SKM-1 treated with dmso at 0.1 percent for 144 hours (cell line): Measurements from ENCODE around the gene HOXA2.

Source experiments
- DNase-seq: peaks from one replicate; lab custom pipeline; 2025; ENCODE audit not compliant: unreplicated experiment; lab: John Stamatoyannopoulos, UW

The HOXA2 gene

GRCh38 chr7:27102581-27103442 lies at the start of gene HOXA2:
TSS of gene HOXA2 (minus strand) at chr7:27102683. CDS start at chr7:27102500, 183 bp downstream.
- DNase-seq, result no peak

DNA sequence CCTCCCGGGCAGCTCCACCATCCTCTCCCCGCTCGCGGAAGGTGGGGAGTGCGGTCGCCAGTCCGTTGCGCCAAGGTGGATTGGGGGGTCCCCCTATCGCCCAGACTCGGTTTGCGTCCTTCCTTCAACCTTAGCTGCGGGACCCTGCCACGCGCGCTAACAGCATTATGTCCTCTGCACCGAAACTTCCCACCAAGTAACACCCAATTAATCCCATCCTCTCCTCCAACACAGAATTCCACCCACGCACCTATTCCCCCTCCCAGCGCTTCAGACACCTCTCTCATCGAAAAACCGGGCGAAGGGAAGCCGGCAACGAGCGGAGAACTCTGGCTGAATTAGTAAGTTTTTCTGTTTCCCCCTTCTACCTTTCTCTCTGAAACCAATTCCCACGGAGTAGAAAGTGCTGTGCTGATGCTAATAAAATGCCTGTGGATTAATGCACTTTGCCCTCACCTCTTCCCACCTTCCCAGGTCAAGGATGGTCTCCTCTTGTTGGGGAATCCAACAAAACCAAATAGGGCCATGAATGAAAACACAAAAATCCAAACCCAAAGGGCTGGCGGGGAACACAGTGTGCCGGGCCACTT lies 49.0 kb upstream of the HOXA2 start:
- no peak for DNase-seq

GRCh38 chr7:27150568-27151340 lies 48.3 kb upstream of the HOXA2 start:
- DNase-seq, result peak; percentile 75

GRCh38 chr7:27149842-27150567 lies 47.5 kb upstream of the HOXA2 start:
- no peak for DNase-seq

DNA sequence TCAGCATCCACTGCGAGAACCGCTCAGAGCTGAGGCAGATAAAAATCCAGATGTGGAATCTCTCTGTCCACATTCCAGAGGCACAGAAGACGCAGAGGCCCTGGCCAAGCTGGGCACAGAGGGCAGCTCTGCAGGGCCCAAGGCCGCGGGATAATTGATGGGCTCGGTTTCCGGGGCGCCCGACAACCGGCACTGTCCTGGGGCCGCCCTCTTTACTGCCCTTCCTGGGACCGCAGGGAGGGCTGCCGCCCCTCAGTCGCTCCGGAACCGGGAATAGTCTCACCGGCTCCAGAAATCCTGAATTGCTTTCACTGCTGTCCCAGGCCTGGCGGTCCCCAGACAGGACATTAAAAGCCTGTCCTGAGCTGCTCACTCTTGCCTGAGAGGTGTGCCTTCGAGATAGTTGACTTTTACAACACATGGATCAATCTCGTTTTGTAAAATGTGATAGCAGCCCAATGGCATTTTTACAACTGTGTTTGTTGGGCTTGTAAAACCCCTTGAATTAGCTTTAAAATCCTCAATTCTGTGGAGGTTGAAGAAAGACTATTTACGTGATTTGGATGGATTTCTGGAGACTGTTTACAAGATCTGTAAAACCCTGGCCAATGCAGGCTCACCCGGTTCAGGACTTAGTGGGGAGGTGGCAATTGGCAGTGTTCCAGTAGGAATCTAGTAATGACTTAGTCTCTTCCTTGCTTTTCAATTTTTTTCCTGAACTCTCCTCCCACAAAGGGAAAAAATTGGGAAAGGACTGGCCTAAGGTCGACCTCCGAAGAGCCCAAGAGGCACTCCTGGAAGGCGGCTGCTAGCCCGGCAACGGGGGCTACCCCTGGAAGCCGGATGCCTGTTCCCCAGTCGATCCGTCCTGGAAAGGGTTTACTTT lies 46.5 kb upstream of the HOXA2 start:
- no peak for DNase-seq

GRCh38 chr7:27148031-27148755 lies 45.7 kb upstream of the HOXA2 start:
- DNase-seq, result no peak

DNA sequence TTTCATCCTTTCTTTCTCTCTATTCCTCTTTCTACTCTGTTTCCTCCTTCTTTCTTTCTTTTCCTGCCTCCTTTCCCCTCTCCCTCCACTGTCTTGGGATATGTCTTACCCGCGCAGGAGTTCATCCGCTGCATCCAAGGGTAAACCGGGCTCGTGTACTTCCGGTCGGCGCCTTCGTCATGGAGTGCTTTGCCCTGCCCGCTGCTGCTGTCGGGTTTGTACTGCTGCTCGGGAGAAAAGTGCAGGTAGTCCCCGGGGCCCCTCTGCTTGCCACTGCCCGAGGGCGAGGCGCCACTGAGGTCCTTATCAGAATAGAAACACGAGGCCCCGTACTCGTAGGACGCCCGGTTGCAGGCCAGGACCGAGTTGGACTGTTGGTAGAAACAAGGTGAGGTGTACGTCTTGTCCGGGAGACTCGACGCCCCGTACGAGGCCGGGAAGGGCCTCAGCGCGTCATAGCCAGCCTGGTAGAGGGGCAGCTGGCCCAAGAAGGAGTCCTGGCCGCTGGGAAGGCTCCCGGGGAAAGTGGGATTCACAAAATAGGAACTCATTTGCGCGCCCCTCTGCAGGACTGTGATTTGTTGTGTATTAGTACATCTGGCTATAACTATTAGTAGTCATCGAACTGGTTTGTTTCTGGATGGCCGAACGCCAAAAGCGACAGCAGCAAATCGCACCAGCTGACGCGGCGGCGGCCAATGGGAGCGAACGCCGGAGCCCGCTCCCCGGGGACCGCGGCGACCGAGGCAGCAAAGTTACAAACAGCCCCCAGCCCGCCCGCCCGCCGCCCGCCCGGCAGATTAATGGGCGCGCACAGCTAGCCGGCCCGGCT lies 44.9 kb upstream of the HOXA2 start, which contains the start of gene HOXA6:
TSS of gene HOXA6 (minus strand) at position 576 of the 832 bp plus-strand sequence. CDS start at position 551, 25 bp downstream.
- DNase-seq, result no peak

- no peak for DNase-seq
Observed at GRCh38 chr7:27146491-27147198, 44.2 kb upstream of the HOXA2 start.

- no peak for DNase-seq
Observed at GRCh38 chr7:27145914-27146412, 43.5 kb upstream of the HOXA2 start.

GRCh38 chr7:27145165-27145913 lies 42.9 kb upstream of the HOXA2 start:
- DNase-seq, result no peak

- DNase-seq, result no peak
Observed at GRCh38 chr7:27144781-27145164, 42.3 kb upstream of the HOXA2 start.

DNA sequence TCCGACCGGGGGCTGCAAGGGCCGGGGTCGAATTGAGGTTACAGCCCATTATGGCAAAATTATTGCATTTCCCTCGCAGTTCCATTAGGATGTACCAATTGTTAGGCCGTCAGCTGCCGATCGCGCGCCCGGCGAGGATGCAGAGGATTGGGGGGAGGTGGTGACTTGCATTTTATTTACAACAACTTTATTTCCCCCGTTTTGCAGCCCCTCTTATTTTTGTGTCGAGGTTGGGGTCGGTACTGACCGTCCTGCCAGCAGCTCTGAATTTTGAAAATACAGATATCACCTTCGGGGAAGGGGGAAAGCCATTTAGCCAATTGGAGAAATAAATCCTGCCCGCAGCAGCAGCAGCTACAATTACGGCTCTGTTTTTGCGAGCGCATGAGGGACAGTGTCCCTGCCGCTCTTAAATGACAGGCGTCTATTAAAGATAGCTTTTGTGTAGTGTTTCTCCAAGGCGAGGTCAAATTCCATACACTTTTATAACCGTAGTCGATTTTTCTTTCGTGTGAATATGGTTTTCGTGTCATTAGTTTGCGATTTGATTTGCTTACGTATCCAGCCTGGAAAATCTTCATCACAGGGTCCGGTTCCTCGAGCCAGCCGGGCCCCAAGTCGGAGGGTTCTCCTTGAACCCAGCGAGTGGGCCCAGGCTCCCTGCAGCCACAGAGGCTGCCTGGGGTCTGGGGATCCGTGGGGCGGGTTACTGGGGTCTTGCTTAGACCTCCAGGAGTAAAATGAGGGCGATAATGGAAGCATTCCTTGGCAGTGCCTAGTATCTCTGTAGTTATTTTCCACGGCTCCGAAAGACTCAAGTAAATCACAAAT lies 41.7 kb upstream of the HOXA2 start:
- no peak for DNase-seq

GRCh38 chr7:27143023-27143949 lies 40.8 kb upstream of the HOXA2 start, which contains the start of gene HOXA5:
TSS of gene HOXA5 (minus strand) at chr7:27143681. CDS start at chr7:27143607, 74 bp downstream.
- DNase-seq, result no peak

GRCh38 chr7:27142580-27143022 lies 40.1 kb upstream of the HOXA2 start:
- no peak for DNase-seq
